ENCODE measurements around the gene TRMT112. TPM values are rescaled to one million over a fixed set of nuclear protein-coding genes. Genes with fewer than 3 reads are reported as not detected.

Gene TRMT112
- total and polyA plus RNA-seq, 2 of the 4 experiments (the other 2 are of a cell fraction), result 173 to 202 TPM

- Histone ChIP-seq H3K4ac (ENCODE audit: low read depth, low read length) (no peak overlapping the region), H3K56ac (ENCODE audit: extremely low read depth, insufficient read depth, low read length) (no peak overlapping the region), H3K23ac (ENCODE audit: low read depth, low read length) (no peak overlapping the region), H3K27me3 (ENCODE audit: control insufficient read depth, insufficient read depth, low read length) (no peaks in the 10 kb centered on the region), H2AFZ (replicated peaks; ENCODE audit: low read length, poor library complexity) (no peak overlapping the region), H3K18ac (ENCODE audit: low read depth, low read length) (no peak overlapping the region), H3K79me1 (ENCODE audit: low read depth in 1 of 2, low read length in 2 of 2) (peaks cover 9 to 19% of the 10 kb centered on the region in 2 experiments), H3K36me3 (ENCODE audit: control insufficient read depth, insufficient read depth, low read length) (peaks cover 30% of the 10 kb centered on the region), H2BK5ac (ENCODE audit: low read depth, low read length, poor library complexity, severe bottlenecking) (no peak overlapping the region), H3K4me3 (ENCODE audit: insufficient read depth, low read depth, low read length) (no peak overlapping the region), H3K9ac (ENCODE audit: low read depth, low read length) (no peak overlapping the region), H3K4me2 (ENCODE audit: low read depth, low read length) (no peak overlapping the region), H2BK20ac (ENCODE audit: low read depth, low read length) (no peak overlapping the region), H3K9me1 (ENCODE audit: insufficient read depth, low read length) (peaks cover 5% of the 10 kb centered on the region; the same call in 1 of the 2 replicates), H2AK5ac (ENCODE audit: low read depth, low read length) (no peak overlapping the region), H3K9me3 (ENCODE audit: control insufficient read depth, insufficient read depth, low read length) (no peaks in the 10 kb centered on the region), H2BK15ac (ENCODE audit: low read depth, low read length) (no peak overlapping the region), H4K91ac (ENCODE audit: insufficient read depth, low read depth, low read length) (no peak overlapping the region), H3K14ac (replicated peaks; ENCODE audit: low read depth, low read length) (no peak overlapping the region), H2AK9ac (replicated peaks; ENCODE audit: low read depth, low read length, poor library complexity) (no peak overlapping the region), H4K5ac (ENCODE audit: low read depth, low read length) (no peak overlapping the region), H4K8ac (ENCODE audit: low read depth in 2 of 2, low read length in 2 of 2) (no peak overlapping the region), H2BK120ac (ENCODE audit: low read depth, low read length) (no peak overlapping the region), H3K27ac (ENCODE audit: insufficient read depth, low read length) (no peak overlapping the region), H3K4me1 (ENCODE audit: control insufficient read depth, insufficient read depth, low read length) (peaks cover 4% of the 10 kb centered on the region), H4K20me1 (ENCODE audit: insufficient read depth, low read length) (no peaks in the 10 kb centered on the region; the same call in 1 of the 2 replicates)
- no TSS peak for BruUV-seq (replicated peaks)
- in situ Hi-C loops (cut with MboI; ENCODE audit: low sequenced_read_pairs), result no loop called here
- ChIA-PET CTCF (interaction anchor here (1.0 to 1.3 kb wide), 2 partner anchors 71 to 80 kb away, joined by 3 to 4 read pairs; no protein-coding TSS in a partner anchor), POLR2A (ENCODE audit: unreplicated experiment) (no interaction called here)
- DNase-seq, result no peak
- ATAC-seq (ENCODE audit: low read depth), result no peak
- intact Hi-C loops (cut with micrococcal nuclease), result no loop called here
- dilution Hi-C loops (cut with HindIII; ENCODE audit: low sequenced_read_pairs, unreplicated experiment), result no loop called here
- 93% methylated on average over 5 of the region's 15 CpGs; no CpG with 5 or more reads in 1 of the 2 experiments for WGBS, 2 experiments (ENCODE audit: extremely low coverage in 2 of 2, insufficient read length in 1 of 2)
- TF ChIP-seq RFX5 (IDR thresholded peaks at IDR 0.05; ENCODE audit: low read depth, low read length) (no peak), MAZ (IDR thresholded peaks at IDR 0.05; ENCODE audit: borderline replicate concordance, low read depth, low read length) (no peak), BHLHE40 (IDR thresholded peaks at IDR 0.05; ENCODE audit: low read depth, low read length) (no peak), POLR2A (IDR thresholded peaks at IDR 0.05; ENCODE audit: low read depth, low read length) (no peak), CHD1 (IDR thresholded peaks at IDR 0.05; ENCODE audit: low read depth, low read length) (no peak), CEBPB (IDR thresholded peaks at IDR 0.05; ENCODE audit: low read depth, low read length) (no peak), RAD21 (IDR thresholded peaks at IDR 0.05; ENCODE audit: low read length) (no peak), NFE2L2 (IDR thresholded peaks at IDR 0.05; ENCODE audit: low read depth, low read length) (no peak), MXI1 (IDR thresholded peaks at IDR 0.05; ENCODE audit: borderline replicate concordance, low read depth, low read length) (no peak), RCOR1 (IDR thresholded peaks at IDR 0.05; ENCODE audit: insufficient replicate concordance, low read length) (no peak), MAFK (IDR thresholded peaks at IDR 0.05; ENCODE audit: low read depth, low read length) (no peak), SMC3 (IDR thresholded peaks at IDR 0.05; ENCODE audit: low read depth, low read length) (no peak)
- TF ChIP-seq, protein P1, sequence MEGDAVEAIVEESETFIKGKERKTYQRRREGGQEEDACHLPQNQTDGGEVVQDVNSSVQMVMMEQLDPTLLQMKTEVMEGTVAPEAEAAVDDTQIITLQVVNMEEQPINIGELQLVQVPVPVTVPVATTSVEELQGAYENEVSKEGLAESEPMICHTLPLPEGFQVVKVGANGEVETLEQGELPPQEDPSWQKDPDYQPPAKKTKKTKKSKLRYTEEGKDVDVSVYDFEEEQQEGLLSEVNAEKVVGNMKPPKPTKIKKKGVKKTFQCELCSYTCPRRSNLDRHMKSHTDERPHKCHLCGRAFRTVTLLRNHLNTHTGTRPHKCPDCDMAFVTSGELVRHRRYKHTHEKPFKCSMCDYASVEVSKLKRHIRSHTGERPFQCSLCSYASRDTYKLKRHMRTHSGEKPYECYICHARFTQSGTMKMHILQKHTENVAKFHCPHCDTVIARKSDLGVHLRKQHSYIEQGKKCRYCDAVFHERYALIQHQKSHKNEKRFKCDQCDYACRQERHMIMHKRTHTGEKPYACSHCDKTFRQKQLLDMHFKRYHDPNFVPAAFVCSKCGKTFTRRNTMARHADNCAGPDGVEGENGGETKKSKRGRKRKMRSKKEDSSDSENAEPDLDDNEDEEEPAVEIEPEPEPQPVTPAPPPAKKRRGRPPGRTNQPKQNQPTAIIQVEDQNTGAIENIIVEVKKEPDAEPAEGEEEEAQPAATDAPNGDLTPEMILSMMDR (conservative IDR thresholded peaks at IDR 0.05; ENCODE audit: low read depth, low read length), result no peak
- TF ChIP-seq, protein P2, sequence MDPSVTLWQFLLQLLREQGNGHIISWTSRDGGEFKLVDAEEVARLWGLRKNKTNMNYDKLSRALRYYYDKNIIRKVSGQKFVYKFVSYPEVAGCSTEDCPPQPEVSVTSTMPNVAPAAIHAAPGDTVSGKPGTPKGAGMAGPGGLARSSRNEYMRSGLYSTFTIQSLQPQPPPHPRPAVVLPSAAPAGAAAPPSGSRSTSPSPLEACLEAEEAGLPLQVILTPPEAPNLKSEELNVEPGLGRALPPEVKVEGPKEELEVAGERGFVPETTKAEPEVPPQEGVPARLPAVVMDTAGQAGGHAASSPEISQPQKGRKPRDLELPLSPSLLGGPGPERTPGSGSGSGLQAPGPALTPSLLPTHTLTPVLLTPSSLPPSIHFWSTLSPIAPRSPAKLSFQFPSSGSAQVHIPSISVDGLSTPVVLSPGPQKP (IDR thresholded peaks at IDR 0.05; ENCODE audit: borderline replicate concordance, low read depth, low read length), result no peak
- TF ChIP-seq, protein P3, sequence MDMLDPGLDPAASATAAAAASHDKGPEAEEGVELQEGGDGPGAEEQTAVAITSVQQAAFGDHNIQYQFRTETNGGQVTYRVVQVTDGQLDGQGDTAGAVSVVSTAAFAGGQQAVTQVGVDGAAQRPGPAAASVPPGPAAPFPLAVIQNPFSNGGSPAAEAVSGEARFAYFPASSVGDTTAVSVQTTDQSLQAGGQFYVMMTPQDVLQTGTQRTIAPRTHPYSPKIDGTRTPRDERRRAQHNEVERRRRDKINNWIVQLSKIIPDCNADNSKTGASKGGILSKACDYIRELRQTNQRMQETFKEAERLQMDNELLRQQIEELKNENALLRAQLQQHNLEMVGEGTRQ (IDR thresholded peaks at IDR 0.05; ENCODE audit: low read depth, low read length), result no peak
Measured at GRCh38 chr11:64275031-64275800, 42.1 kb downstream of the TRMT112 start.

Measured in IMR-90 (cell line).